Panc1 (cell line): ENCODE results near the gene ATXN7L2. TPM values are rescaled to one million over a fixed set of nuclear protein-coding genes. Genes with fewer than 3 reads are reported as not detected.

Source experiments
- ATAC-seq: fragments of 200-7000 bp; cut with Tn5 transposase; 2 replicates; pipeline ENCODE4 v1.9.1; 2020; ENCODE audit warnings: mild to moderate bottlenecking, moderate library complexity
- BruUV-seq: library from RNA; stranded (reverse); fragments of 400-500 nt; replicated peaks from 2 replicates; lab custom pipeline; 2021; lab: Mats Ljungman, UMichigan
- CTCF ChIA-PET: fragments of 300-600 bp; sonication (Branson Sonifier 250); formaldehyde crosslinking; loops from one replicate; lab custom pipeline; 2022; ENCODE audit warnings: antibody characterized with exemption; lab: Charles Lee
- POLR2A ChIA-PET: fragments of 300-600 bp; sonication (Branson Sonifier 250); formaldehyde crosslinking; loops from one replicate; lab custom pipeline; 2022; ENCODE audit warnings: antibody characterized with exemption; lab: Charles Lee
- DNase-seq: peaks from one replicate; pipeline ENCODE4 v3.0.0-alpha.2; 2010; ENCODE audit warnings: low read depth, low spot score
- H3K27ac ChIP-seq: 2 replicates; pipeline ENCODE4 v1.5.1; 2011; ENCODE audit warnings: mild to moderate bottlenecking, low read length, inconsistent platforms
- H3K27me3 ChIP-seq: fragments of 200-500 bp; sonication (Bioruptor generic); 2 replicates; pipeline ENCODE4 v1.6.0; 2014; ENCODE audit warnings: low read length, inconsistent platforms; ENCODE audit not compliant: control insufficient read depth, insufficient read depth
- H3K36me3 ChIP-seq: fragments of 200-500 bp; sonication (Bioruptor generic); 2 replicates; pipeline ENCODE4 v1.5.1; 2014; ENCODE audit warnings: inconsistent platforms, mild to moderate bottlenecking, low read length, moderate library complexity; ENCODE audit not compliant: control insufficient read depth, insufficient read depth
- H3K4me1 ChIP-seq: 2 replicates; pipeline ENCODE4 v1.5.1; 2011; ENCODE audit warnings: inconsistent platforms, mild to moderate bottlenecking, low read length, moderate library complexity; ENCODE audit not compliant: control insufficient read depth, insufficient read depth
- H3K4me3 ChIP-seq, 2 experiments: 2 replicates each; pipeline ENCODE4 v1.5.1; 2011 to 2012; ENCODE audit warnings: low read depth in 2 of 2, low read length in 2 of 2, mild to moderate bottlenecking in 2 of 2, inconsistent platforms in 1 of 2, moderate library complexity in 1 of 2
- H3K9me3 ChIP-seq: fragments of 200-500 bp; sonication (Bioruptor generic); 2 replicates; pipeline ENCODE4 v1.5.1; 2014; ENCODE audit warnings: low read depth, mild to moderate bottlenecking, inconsistent platforms, low read length, moderate library complexity; ENCODE audit not compliant: control insufficient read depth, insufficient read depth
- CTCF ChIP-seq: fragments of 450-650 bp; IDR thresholded peaks from 2 replicates; pipeline ENCODE4 v1.5.1; 2017; ENCODE audit warnings: mild to moderate bottlenecking
- POLR2AphosphoS5 ChIP-seq: IDR thresholded peaks from 2 replicates; pipeline ENCODE4 v1.6.1; 2012; ENCODE audit warnings: mild to moderate bottlenecking, low read depth, low read length, moderate library complexity
- REST ChIP-seq, 2 experiments: IDR thresholded peaks; 2 replicates each; pipeline ENCODE4 v1.6.1; 2011 to 2012; ENCODE audit warnings: low read depth in 2 of 2, control low read depth in 1 of 2, low read length in 1 of 2, mild to moderate bottlenecking in 1 of 2, moderate library complexity in 1 of 2; ENCODE audit not compliant: insufficient read depth in 1 of 2
- SIN3A ChIP-seq: IDR thresholded peaks from 2 replicates; pipeline ENCODE4 v1.6.1; 2012; ENCODE audit warnings: low read depth, mild to moderate bottlenecking, low read length, moderate library complexity, borderline replicate concordance; ENCODE audit not compliant: insufficient read depth
- TCF7L2 ChIP-seq: IDR thresholded peaks from 2 replicates; pipeline ENCODE4 v1.6.1; 2011; ENCODE audit warnings: mild to moderate bottlenecking, low read depth, low read length, inconsistent platforms
- in situ Hi-C: cut with HindIII; loops from 2 replicates; pipeline ENCODE4 v1.10.0; 2016; ENCODE audit warnings: low sequenced_read_pairs, low pct_unique_long_range_greater_than_20kb
- intact Hi-C: fragments of 100-400 bp; cut with micrococcal nuclease; formaldehyde crosslinking; loops from one replicate; pipeline ENCODE4 v1.10.0; 2022; ENCODE audit not compliant: unreplicated experiment
- total RNA-seq: library from RNA; stranded (reverse); gene quantifications from one replicate; pipeline ENCODE4 v1.2.1, GENCODE V29; 2021; ENCODE audit not compliant: unreplicated experiment

Gene ATXN7L2
- total RNA-seq, 1 experiment from 2014 or later = 4.9 TPM

GRCh38 chr1:109521002-109521951, 37.6 kb downstream of the ATXN7L2 start:
- no peak overlapping the region for H3K27ac ChIP-seq
- POLR2A ChIA-PET = no interaction called here
- CTCF ChIA-PET = no interaction called here

GRCh38 chr1:109522026-109522425, 38.3 kb downstream of the ATXN7L2 start:
- Histone ChIP-seq H3K27ac (no peak overlapping the region), H3K4me3 (no peak overlapping the region), H3K36me3 (no peaks in the 10 kb centered on the region), H3K27me3 (no peaks in the 10 kb centered on the region; the same call in 1 of the 2 replicates), H3K4me1 (no peaks in the 10 kb centered on the region), H3K9me3 (no peaks in the 10 kb centered on the region)
- BruUV-seq = no TSS peak
- DNase-seq (no peak), ATAC-seq (no peak)
- in situ Hi-C loops (no loop called here), intact Hi-C loops (no loop called here)
- ChIA-PET POLR2A (no interaction called here), CTCF (no interaction called here)
- TF ChIP-seq POLR2AphosphoS5 = no peak
- no peak for TF ChIP-seq TCF7L2
- no peak for TF ChIP-seq CTCF
- no peak for TF ChIP-seq SIN3A

More at GRCh38 chr1:109521002-109521951, 37.6 kb downstream of the ATXN7L2 start:
- no TSS peak for BruUV-seq
- ATAC-seq (no peak), DNase-seq (no peak)
- Histone ChIP-seq H3K4me1 (no peaks in the 10 kb centered on the region), H3K9me3 (no peaks in the 10 kb centered on the region), H3K36me3 (no peaks in the 10 kb centered on the region), H3K27me3 (no peaks in the 10 kb centered on the region; the same call in 1 of the 2 replicates), H3K4me3 (no peak overlapping the region)
- in situ Hi-C loops = no loop called here
- TF ChIP-seq CTCF = no peak
- no peak for TF ChIP-seq SIN3A
- no peak for TF ChIP-seq POLR2AphosphoS5
- no peak for TF ChIP-seq TCF7L2
- TF ChIP-seq REST (IDR thresholded peaks at IDR 0.05; ENCODE audit: insufficient read depth in 1 of 2, low read depth in 2 of 2, low read length in 1 of 2) = no peak
- intact Hi-C loops = no loop called here
